Measurements from ENCODE around the gene TRPC4AP.
"Not testable (repeated sequence)": the region's sequence is repeated elsewhere in the genome, so short reads cannot be mapped to it uniquely, and the experiment has no call there.

TRPC4AP gene, protein sequence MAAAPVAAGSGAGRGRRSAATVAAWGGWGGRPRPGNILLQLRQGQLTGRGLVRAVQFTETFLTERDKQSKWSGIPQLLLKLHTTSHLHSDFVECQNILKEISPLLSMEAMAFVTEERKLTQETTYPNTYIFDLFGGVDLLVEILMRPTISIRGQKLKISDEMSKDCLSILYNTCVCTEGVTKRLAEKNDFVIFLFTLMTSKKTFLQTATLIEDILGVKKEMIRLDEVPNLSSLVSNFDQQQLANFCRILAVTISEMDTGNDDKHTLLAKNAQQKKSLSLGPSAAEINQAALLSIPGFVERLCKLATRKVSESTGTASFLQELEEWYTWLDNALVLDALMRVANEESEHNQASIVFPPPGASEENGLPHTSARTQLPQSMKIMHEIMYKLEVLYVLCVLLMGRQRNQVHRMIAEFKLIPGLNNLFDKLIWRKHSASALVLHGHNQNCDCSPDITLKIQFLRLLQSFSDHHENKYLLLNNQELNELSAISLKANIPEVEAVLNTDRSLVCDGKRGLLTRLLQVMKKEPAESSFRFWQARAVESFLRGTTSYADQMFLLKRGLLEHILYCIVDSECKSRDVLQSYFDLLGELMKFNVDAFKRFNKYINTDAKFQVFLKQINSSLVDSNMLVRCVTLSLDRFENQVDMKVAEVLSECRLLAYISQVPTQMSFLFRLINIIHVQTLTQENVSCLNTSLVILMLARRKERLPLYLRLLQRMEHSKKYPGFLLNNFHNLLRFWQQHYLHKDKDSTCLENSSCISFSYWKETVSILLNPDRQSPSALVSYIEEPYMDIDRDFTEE

DNA sequence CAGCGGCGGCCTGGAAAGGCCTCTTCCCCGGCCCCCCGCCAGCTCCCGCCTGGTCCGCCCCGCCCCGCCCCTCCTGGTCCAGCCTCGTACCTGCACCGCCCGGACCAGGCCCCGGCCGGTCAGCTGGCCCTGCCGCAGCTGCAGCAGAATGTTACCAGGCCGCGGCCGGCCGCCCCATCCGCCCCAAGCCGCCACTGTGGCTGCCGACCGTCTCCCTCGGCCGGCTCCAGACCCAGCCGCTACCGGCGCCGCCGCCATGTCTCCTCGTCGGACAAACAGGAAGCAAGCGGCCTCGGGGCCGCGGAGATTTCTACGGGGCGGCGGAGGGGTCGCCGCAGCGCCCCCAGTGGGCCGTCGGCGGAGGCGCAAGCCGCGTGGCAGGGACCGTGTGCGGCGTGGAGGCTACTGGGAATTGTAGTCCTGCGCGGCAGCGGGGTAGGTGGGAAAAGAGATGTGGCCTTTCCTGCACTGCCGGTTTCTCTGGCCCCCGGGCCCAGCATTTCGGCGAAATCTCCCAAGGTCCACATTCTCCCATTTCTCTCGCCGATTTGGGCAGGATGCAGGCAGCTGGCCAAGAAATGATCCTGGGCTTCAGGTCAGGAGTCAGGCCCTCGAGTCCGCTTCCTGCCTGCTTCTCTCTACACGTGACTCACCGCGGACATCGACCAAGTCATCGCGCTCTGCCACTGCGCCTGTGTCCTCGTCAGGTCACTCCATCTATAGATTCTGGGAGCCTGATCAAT, at the start of gene TRPC4AP:
TRPC4AP (minus strand) TSS at position 284 of the 743 bp plus-strand sequence; CDS start at position 258, 26 bp downstream.
- DNase-seq: peak; percentile 94

DNA sequence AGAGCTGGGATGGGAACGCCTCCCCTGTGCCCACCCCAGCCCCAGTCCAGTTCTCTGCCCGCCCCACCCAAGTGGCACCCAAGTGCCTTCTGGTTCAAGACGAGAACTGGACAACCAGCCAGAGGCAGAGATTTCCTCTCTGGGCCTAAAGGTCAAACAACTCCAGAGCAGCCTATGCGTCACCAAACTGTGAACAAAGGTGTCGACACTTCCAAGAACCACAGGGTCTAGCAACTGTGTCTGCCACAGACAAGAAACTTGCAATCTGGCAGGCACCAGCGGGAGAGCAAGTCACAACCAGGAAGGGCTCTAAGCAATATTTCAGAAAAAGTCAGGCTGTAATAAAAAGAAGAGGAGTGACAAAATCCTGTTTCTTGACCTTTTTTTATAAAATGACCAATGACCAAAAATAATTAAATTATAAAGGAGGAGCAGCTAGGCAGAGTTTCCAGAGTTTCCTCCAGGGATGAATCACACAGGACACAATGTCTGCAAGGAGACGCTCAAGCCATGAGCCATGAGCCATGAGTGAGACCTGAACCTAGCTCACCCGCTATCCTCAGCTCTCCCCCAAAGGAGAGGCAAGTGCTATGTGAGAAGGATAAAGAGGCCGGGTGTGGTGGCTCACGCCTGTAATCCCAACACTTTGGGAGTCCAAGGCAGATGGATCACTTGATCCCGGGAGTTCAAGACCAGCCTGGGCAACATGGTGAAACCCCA, 43.4 kb upstream of the TRPC4AP start:
- DNase-seq: no peak

DNA sequence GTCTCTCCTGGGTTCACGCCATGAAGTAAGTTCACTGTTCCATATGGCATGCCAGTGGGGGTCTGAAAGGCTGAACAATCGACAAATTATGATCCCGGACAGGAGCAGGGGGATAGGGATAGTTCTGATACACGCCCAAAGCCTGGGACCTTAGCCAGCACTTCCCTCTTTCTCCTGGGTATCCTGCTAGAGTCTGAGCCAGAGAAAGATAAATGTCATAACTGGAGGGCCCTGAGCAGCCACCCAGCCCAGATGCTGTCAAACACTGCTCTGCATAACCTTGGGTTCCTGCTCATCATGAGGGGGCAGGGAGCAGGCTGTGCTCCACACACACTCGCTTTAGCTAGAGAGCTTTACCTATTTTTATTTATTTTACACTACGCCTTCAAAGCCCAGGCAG, 42.3 kb upstream of the TRPC4AP start:
- no peak for DNase-seq

- no peak for DNase-seq
Measured at GRCh38 chr20:35134472-35134871, 41.9 kb upstream of the TRPC4AP start.

DNA sequence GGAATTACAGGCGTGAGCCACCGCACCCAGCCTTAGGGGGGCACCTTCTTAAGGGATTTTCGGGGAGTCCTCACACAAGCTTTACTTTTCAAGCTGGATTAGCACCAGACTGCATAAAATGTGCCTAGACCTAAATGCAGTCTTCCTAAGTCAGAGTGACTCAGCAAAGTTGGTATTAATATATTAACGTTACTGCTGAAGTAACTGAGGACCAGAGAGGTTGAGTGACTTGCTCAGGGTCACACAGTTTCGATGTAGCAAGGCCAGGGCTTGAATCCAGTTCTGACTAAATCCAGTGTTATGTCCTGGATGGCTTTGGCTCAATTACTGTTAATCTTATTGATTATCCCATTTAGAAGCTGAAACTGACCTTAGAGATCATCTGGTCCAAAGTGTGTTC, 41.1 kb upstream of the TRPC4AP start:
- no peak for DNase-seq

- DNase-seq: no peak
Measured at GRCh38 chr20:35133031-35133430, 40.4 kb upstream of the TRPC4AP start.

GRCh38 chr20:35131934-35132333, 39.3 kb upstream of the TRPC4AP start:
- no peak for DNase-seq

GRCh38 chr20:35129647-35130069, 37.1 kb upstream of the TRPC4AP start:
- DNase-seq: no peak

- DNase-seq: no peak
Measured at GRCh38 chr20:35125753-35126152, 33.1 kb upstream of the TRPC4AP start.

GRCh38 chr20:35122756-35123405, 30.3 kb upstream of the TRPC4AP start:
- no peak for DNase-seq

GRCh38 chr20:35121186-35121585, 28.6 kb upstream of the TRPC4AP start:
- DNase-seq: no peak

GRCh38 chr20:35120012-35120701, 27.6 kb upstream of the TRPC4AP start:
- peak; percentile 45 for DNase-seq

GRCh38 chr20:35117629-35118028, 25.0 kb upstream of the TRPC4AP start:
- no peak for DNase-seq

DNA sequence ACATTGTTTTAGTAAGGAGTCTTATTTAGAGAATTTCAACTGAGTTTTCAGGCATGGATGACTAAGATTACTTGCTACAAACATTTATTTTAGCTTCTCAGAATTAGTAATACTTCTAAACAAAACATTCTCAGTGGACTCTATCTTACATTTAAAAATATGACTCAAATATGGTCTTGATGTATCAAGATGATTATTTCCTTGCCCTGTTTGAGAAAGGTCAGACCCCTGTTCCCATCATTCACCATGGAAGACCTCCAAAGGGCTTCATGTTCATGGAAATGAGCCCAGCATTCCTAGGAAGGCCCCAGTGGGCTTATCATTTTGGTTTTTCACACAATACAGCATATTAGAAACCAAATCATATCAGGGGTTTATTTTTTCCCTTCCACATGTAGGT, 24.6 kb upstream of the TRPC4AP start:
- DNase-seq: no peak

GRCh38 chr20:35116258-35116657, 23.7 kb upstream of the TRPC4AP start:
- DNase-seq: no peak

DNA sequence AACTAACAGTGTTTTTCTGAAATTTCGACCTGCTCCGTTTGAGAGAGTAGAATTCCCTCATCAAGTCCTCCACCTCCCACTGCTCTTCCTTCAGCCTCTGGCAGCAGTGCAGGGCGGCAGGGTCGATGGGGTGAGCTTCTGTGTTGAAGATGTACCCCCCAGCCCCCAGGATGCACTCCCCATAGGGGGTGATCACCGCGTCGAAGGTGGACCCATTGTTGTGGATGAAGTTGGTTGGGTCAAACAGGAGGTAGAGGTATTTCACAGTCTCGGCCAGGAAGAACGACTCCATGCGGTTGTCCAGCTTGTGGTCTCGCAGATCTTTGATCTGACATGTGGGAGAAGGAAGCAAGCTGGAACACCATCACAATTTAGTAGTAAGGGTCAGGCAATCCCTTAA, 23.0 kb upstream of the TRPC4AP start:
- DNase-seq: no peak

- not testable (repeated sequence) for DNase-seq
Measured at GRCh38 chr20:35112276-35112675, 19.7 kb upstream of the TRPC4AP start.

DNA sequence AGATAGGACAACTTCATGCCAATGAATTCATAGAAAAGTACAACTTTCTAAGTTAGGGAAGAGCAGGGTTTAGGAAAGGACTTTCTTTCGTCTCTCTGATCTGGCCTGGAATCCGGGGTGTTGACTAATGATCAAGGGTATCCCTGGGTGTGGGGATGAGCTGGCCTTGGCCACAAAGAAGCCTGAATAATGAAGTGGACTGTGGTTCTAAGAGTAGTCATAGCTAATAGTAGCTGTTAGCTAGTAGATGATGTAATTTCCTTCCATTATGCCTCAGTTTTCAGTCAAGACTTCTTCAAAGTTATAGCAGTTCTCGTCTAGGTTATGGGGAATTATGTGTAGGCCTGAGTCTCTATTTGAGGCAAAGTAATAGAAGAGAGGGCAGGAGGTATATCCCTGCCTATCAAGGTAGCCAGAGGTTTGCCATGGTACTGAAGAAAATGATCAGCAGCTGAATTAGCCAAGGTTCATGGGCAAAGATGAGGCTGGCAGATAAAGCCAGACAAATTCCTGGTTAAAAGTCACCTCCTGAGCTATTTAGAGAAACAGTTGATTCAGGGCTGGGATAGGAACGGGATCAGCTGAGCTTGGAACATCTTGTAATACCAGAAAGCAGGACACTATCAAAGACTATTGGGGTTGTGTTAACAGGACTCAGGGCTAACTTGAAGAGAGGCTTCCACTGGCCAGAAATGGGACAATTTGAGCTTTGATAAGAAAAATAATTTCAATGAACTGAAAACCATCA, 18.7 kb upstream of the TRPC4AP start:
- DNase-seq: no peak

DNA sequence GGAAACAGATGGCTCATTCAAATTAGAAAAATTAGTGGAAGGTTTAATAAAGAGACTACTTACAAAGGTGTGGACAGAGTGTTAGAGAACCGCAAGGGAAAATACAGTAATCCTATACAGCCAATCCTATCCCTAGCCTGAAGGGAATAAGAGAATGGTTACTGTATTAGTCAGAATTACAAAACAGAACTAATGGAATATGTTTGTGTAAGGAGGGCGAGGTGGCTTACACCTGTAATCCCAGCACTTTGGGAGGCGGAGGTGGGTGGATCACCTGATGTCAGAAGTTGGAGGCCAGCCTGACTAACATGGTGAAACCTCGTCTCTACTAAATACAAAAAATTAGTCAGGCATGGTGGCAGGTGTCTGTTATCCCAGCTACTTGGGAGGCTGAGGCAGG, 16.3 kb upstream of the TRPC4AP start:
- DNase-seq: no peak

DNA sequence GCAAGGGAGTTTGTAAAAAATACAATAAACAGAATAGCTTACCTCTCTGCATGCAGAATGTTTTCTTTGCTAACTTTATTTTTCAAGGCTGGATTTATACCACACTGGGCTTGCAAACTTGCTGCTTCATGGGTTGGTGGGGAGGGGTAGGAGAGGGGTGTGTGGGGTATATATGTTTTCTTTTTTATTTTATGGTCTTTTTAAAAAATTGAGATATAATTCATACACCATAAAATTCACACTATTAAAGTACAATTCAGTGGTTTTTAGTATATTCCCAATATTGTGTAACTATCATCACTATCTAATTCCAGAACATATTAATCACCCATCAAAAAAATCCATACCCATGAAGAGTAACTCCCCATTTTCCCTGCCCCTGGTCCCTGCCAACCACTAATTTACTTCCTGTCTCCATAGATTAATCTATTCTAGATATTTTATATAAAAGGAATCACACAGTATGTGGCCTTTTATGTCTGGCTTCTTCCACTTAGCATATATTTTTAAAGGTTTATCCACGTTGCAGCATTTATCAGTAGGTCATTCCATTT, 14.3 kb upstream of the TRPC4AP start:
- DNase-seq: no peak
